Mucosa of rectum (tissue), 2 donors: ENCODE measurements around the gene ARHGAP36.

Source experiments
- H3K27ac ChIP-seq, 2 donors: one replicate each; pipeline ENCODE4 v1.7.0; 2013; ENCODE audit warnings: inconsistent platforms in 2 of 2, low read depth in 2 of 2, low read length in 2 of 2
- H3K27me3 ChIP-seq, 2 donors: one replicate each; pipeline ENCODE4 v1.7.0; 2013; ENCODE audit warnings: low read length in 2 of 2; ENCODE audit not compliant: control insufficient read depth in 2 of 2, insufficient read depth in 2 of 2
- H3K36me3 ChIP-seq, 2 donors: one replicate each; pipeline ENCODE4 v1.7.0; 2013; ENCODE audit warnings: low read length in 2 of 2; ENCODE audit not compliant: control insufficient read depth in 2 of 2, insufficient read depth in 2 of 2
- H3K4me1 ChIP-seq, 2 donors: one replicate each; pipeline ENCODE4 v1.7.0; 2013; ENCODE audit warnings: low read length in 2 of 2, mild to moderate bottlenecking in 1 of 2; ENCODE audit not compliant: control insufficient read depth in 2 of 2, insufficient read depth in 2 of 2
- H3K4me3 ChIP-seq, 2 donors: one replicate each; pipeline ENCODE4 v1.7.0; 2013; ENCODE audit warnings: low read length in 2 of 2
- H3K9ac ChIP-seq, 2 donors: one replicate each; pipeline ENCODE4 v1.7.0; 2013; ENCODE audit warnings: low read length in 2 of 2, low read depth in 1 of 2, mild to moderate bottlenecking in 1 of 2
- H3K9me3 ChIP-seq, 2 donors: one replicate each; pipeline ENCODE4 v1.7.0; 2013; ENCODE audit warnings: low read length in 2 of 2; ENCODE audit not compliant: control insufficient read depth in 2 of 2
- donor health status: healthy.
- donor health status: Normal muscosa, but diverticular disease.

The ARHGAP36 gene

GRCh38 chrX:131047180-131047579 is 11.0 kb upstream of the ARHGAP36 start:
- Histone ChIP-seq H3K27me3 (peaks cover 7 to 14% of the 10 kb centered on the region in 2 donors), H3K4me3 (no peak overlapping the region), H3K27ac (no peak overlapping the region), H3K9ac (no peak overlapping the region), H3K9me3 (no peaks in the 10 kb centered on the region), H3K36me3 (no peaks in the 10 kb centered on the region), H3K4me1 (no peaks in the 10 kb centered on the region)

DNA sequence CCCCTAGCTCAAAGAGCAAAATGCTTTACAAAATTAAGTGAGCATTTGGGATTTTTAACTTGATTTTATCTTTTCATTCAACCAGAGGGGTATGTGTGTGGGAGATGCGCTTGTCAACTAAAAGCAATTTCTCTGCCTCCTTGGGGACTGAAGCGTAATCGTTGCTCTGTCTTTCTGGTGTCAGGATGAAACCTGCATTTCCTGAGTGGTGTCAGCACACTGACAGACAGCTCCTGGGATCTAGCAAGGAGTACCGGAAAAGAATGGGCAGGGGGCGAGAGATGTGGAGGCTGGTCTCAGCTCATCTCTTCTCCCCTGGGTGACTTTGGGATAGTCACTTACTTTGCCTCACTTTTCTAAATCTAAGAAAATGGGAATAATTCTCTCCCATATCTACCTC is 5.1 kb upstream of the ARHGAP36 start:
- Histone ChIP-seq H3K36me3 (no peaks in the 10 kb centered on the region), H3K4me1 (no peaks in the 10 kb centered on the region), H3K27ac (no peak overlapping the region), H3K9me3 (no peaks in the 10 kb centered on the region), H3K4me3 (no peak overlapping the region), H3K27me3 (peaks cover 9 to 10% of the 10 kb centered on the region in 2 donors), H3K9ac (no peak overlapping the region)

DNA sequence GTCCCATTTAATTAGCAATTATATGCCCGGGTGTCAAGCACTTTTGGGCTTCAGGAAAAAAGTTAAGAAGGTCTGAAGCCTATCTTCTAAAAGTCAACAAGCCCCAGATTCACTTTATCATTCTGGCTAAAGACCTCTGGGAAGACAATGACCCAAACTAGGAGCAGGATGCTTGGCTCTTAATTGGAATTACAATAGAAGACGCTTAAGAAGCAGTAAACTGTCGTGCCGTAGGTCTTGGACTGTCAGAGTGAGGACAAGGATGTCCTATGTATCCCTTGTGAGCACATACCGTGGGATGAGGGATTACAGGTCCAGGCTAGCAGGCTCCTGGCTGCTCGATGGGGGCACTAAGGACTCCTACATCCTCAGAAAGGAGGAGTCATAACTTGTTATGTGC is 3.2 kb upstream of the ARHGAP36 start:
- no peaks in the 10 kb centered on the region for H3K9me3 ChIP-seq
- peaks cover 0 to 2% of the 10 kb centered on the region in 2 donors for H3K4me1 ChIP-seq
- no peak overlapping the region for H3K4me3 ChIP-seq
- H3K9ac ChIP-seq = no peak overlapping the region
- H3K27me3 ChIP-seq = peaks cover 7 to 10% of the 10 kb centered on the region in 2 donors
- no peaks in the 10 kb centered on the region for H3K36me3 ChIP-seq
- H3K27ac ChIP-seq = no peak overlapping the region

DNA sequence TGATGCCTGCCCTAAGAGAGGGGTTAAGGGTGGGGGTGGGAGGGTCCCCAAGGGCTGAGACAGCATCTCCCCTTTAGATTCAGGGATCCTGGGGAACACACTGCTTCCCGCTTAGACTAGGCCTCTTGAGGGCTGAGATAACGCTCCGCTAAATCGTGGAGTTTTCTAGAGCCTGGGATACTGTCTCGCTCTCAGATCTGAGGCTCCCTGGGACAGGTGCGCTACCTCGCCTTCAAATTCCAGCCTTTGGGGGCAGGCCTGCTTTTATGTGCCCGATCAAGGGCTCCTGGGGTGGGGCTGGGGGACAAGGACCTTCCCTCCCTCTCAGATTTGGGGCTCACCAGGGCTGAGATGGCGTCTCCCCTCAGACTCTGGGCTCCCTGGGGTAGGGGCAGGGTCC is 440 bp upstream of the ARHGAP36 start:
- H3K27ac ChIP-seq = no peak overlapping the region
- H3K9ac ChIP-seq = no peak overlapping the region
- H3K36me3 ChIP-seq = no peaks in the 10 kb centered on the region
- H3K4me1 ChIP-seq = peaks cover 4 to 5% of the 10 kb centered on the region in 2 donors
- H3K27me3 ChIP-seq = peaks cover 10 to 12% of the 10 kb centered on the region in 2 donors
- no peaks in the 10 kb centered on the region for H3K9me3 ChIP-seq
- H3K4me3 ChIP-seq = no peak overlapping the region

GRCh38 chrX:131059246-131059645 is 1.1 kb downstream of the ARHGAP36 start:
- Histone ChIP-seq H3K9ac (no peak overlapping the region), H3K27me3 (peaks cover 14 to 18% of the 10 kb centered on the region in 2 donors), H3K4me3 (no peak overlapping the region), H3K36me3 (no peaks in the 10 kb centered on the region), H3K27ac (no peak overlapping the region), H3K9me3 (no peaks in the 10 kb centered on the region), H3K4me1 (peaks cover 4 to 5% of the 10 kb centered on the region in 2 donors)

DNA sequence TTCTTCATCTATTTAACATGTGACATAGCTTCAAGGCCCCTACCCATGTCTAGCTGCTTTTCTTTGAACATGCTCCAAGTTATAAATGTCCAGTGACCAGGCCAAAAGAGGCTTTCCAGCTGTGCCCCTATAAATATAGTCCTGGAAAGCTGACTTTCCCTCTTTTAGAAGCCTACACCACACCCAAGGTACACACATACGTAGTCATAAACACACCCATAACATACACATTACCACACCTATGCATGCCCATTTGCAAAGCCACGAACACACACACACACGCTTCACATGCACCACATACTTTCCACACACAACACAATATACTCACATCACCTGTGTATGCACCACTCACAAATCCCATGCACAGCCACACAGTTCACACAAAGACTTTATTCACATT is 2.0 kb downstream of the ARHGAP36 start:
- peaks cover 16 to 20% of the 10 kb centered on the region in 2 donors for H3K27me3 ChIP-seq
- no peak overlapping the region for H3K4me3 ChIP-seq
- H3K4me1 ChIP-seq = peaks cover 4 to 5% of the 10 kb centered on the region in 2 donors
- H3K9me3 ChIP-seq = no peaks in the 10 kb centered on the region
- H3K36me3 ChIP-seq = no peaks in the 10 kb centered on the region
- H3K27ac ChIP-seq = no peak overlapping the region
- H3K9ac ChIP-seq = no peak overlapping the region

- Histone ChIP-seq H3K4me3 (no peak overlapping the region), H3K27me3 (peaks cover 15 to 20% of the 10 kb centered on the region in 2 donors), H3K27ac (no peak overlapping the region), H3K9ac (no peak overlapping the region), H3K36me3 (no peaks in the 10 kb centered on the region), H3K9me3 (no peaks in the 10 kb centered on the region), H3K4me1 (peaks cover 4 to 5% of the 10 kb centered on the region in 2 donors)
These were observed 3.2 kb downstream of the ARHGAP36 start for GRCh38 chrX:131061306-131061705.

GRCh38 chrX:131063613-131064012 is 5.5 kb downstream of the ARHGAP36 start:
- Histone ChIP-seq H3K36me3 (no peaks in the 10 kb centered on the region), H3K27me3 (peaks cover 24 to 25% of the 10 kb centered on the region in 2 donors), H3K4me3 (no peak overlapping the region), H3K9ac (no peak overlapping the region), H3K27ac (no peak overlapping the region), H3K4me1 (peaks cover 4 to 5% of the 10 kb centered on the region in 2 donors), H3K9me3 (no peaks in the 10 kb centered on the region)

DNA sequence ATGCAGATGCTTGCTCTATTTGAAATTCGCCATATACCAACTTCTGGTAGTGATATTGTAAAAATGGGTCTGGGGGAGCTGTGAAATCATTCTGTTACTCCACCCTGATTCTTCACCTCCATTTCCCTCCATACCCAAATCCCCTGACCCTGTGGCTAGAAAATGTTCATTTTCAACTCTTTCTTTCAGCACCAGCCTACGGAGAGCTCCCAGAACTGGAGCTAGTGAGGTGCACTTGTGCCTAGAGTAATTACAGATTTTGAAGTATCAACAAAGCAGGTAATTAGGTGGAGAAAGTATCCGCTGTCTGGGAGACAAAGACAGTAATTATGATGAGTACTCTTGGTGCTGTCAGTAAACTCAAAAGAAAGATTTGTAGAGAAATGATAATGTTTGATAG is 8.1 kb downstream of the ARHGAP36 start:
- no peaks in the 10 kb centered on the region for H3K4me1 ChIP-seq

DNA sequence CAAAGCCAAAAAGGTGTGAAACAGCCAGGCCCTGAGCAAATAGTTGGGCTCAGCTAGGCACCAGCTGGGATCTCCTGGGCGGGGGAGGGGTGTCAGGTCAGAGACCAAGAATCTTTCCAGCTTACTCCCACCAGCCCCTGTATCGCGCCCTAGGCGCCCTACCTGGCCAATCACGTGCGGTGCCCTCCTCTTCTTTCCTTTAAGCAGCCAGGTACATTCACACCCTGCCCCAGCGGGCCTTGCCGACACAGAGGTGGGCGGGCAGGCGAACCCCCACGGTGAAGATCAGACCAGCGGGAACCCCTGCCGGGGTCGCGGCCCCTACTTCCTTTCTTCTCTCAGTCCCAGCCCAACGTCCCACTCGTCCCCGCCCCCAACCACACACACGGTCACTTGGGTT is 9.1 kb downstream of the ARHGAP36 start:
- H3K4me3 ChIP-seq = no peak overlapping the region
- H3K9me3 ChIP-seq = no peaks in the 10 kb centered on the region
- no peaks in the 10 kb centered on the region for H3K4me1 ChIP-seq
- no peaks in the 10 kb centered on the region for H3K36me3 ChIP-seq
- no peak overlapping the region for H3K27ac ChIP-seq
- peaks cover 38 to 40% of the 10 kb centered on the region in 2 donors for H3K27me3 ChIP-seq
- H3K9ac ChIP-seq = no peak overlapping the region

More for the DNA sequence above, 8.1 kb downstream of the ARHGAP36 start:
- H3K9ac ChIP-seq = no peak overlapping the region
- H3K4me3 ChIP-seq = no peak overlapping the region
- H3K27ac ChIP-seq = no peak overlapping the region
- H3K27me3 ChIP-seq = peaks cover 35 to 36% of the 10 kb centered on the region in 2 donors
- no peaks in the 10 kb centered on the region for H3K36me3 ChIP-seq
- no peaks in the 10 kb centered on the region for H3K9me3 ChIP-seq
